OCI-LY1 (cell line): Measurements from ENCODE around the gene LMX1A.

Experiments used
- CTCF ChIP-seq: fragments of 200-600 bp; sonication (generic), shearing (Covaris generic); IDR thresholded peaks from 2 replicates; pipeline ENCODE4 v1.5.1; 2017; ENCODE audit warnings: mild to moderate bottlenecking, antibody characterized with exemption, low read length, moderate library complexity, mixed read lengths
- EZH2 ChIP-seq: fragments of 200-600 bp; sonication (generic), shearing (Covaris generic); IDR thresholded peaks from 2 replicates; pipeline ENCODE4 v1.8.0; 2017; ENCODE audit warnings: borderline replicate concordance, mixed run types, mild to moderate bottlenecking, antibody characterized with exemption, low read length, moderate library complexity, mixed read lengths

GRCh38 chr1:165168467-165168866 lies 188.0 kb downstream of the LMX1A start:
- TF ChIP-seq CTCF, result no peak
- no peak for TF ChIP-seq EZH2
